MCF 10A (cell line): ENCODE data around the gene RAPGEF1. TPM values are rescaled to one million over a fixed set of nuclear protein-coding genes. Genes with fewer than 3 reads are reported as not detected.
"Not testable (repeated sequence)": the region's sequence is repeated elsewhere in the genome, so short reads cannot be mapped to it uniquely, and the experiment has no call there.

Source experiments
- BruUV-seq: library from RNA; stranded (reverse); fragments of 400-500 nt; replicated peaks from 2 replicates; lab custom pipeline; 2021; lab: Mats Ljungman, UMichigan
- CTCF ChIA-PET: fragments of 300-600 bp; sonication (Branson Sonifier 250); formaldehyde crosslinking; extraction: SDS; loops from one replicate; lab custom pipeline; 2021; ENCODE audit warnings: antibody characterized with exemption, inconsistent platforms; lab: Yijun Ruan, JAX
- POLR2A ChIA-PET: fragments of 300-600, 350-650 bp; sonication (Branson Sonifier 250); formaldehyde crosslinking; extraction: SDS; loops from one replicate; lab custom pipeline; 2020; ENCODE audit warnings: antibody characterized with exemption, inconsistent platforms; lab: Yijun Ruan, JAX
- DNase-seq: peaks from one replicate; pipeline ENCODE4 v3.0.0-alpha.2; 2018; ENCODE audit not compliant: unreplicated experiment
- H3K27ac Mint-ChIP-seq: one replicate; pipeline ENCODE4 v1.8.0; 2022; ENCODE audit warnings: mild to moderate bottlenecking, low read depth, mixed read lengths; ENCODE audit not compliant: unreplicated experiment
- H3K27me3 Mint-ChIP-seq: one replicate; pipeline ENCODE4 v1.8.0; 2022; ENCODE audit warnings: mixed read lengths; ENCODE audit not compliant: insufficient read depth, unreplicated experiment
- H3K36me3 Mint-ChIP-seq: one replicate; pipeline ENCODE4 v1.8.0; 2022; ENCODE audit warnings: mild to moderate bottlenecking, moderate library complexity, mixed read lengths; ENCODE audit not compliant: insufficient read depth, unreplicated experiment
- H3K4me1 Mint-ChIP-seq: one replicate; pipeline ENCODE4 v1.8.0; 2022; ENCODE audit warnings: mixed read lengths; ENCODE audit not compliant: insufficient read depth, unreplicated experiment
- H3K4me3 Mint-ChIP-seq: one replicate; pipeline ENCODE4 v1.8.0; 2022; ENCODE audit warnings: mild to moderate bottlenecking, moderate library complexity, mixed read lengths; ENCODE audit not compliant: unreplicated experiment
- H3K9me3 Mint-ChIP-seq: one replicate; pipeline ENCODE4 v1.8.0; 2022; ENCODE audit warnings: mixed read lengths; ENCODE audit not compliant: unreplicated experiment
- CTCF ChIP-seq: fragments of 200-600 bp; IDR thresholded peaks from one replicate; pipeline ENCODE4 v1.8.0; 2022; ENCODE audit warnings: antibody characterized with exemption, mild to moderate bottlenecking; ENCODE audit not compliant: unreplicated experiment
- intact Hi-C: fragments of 100-400 bp; cut with micrococcal nuclease; formaldehyde crosslinking; loops from 2 replicates; pipeline ENCODE4 v1.14.1; 2022
- total RNA-seq: library from RNA; stranded (reverse); gene quantifications from 2 replicates; pipeline ENCODE4 v1.2.3, GENCODE V29; 2022

The RAPGEF1 gene
- total RNA-seq, 1 experiment from 2014 or later, result 55.4 TPM

- BruUV-seq, result no TSS peak
- TF ChIP-seq CTCF, result no peak
- no peaks in the 10 kb centered on the region for H3K9me3 Mint-ChIP-seq
- peaks cover 17% of the 10 kb centered on the region for H3K4me1 Mint-ChIP-seq
- no peaks in the 10 kb centered on the region for H3K36me3 Mint-ChIP-seq
- no peak overlapping the region for H3K27ac Mint-ChIP-seq
- no peak for DNase-seq
- H3K4me3 Mint-ChIP-seq, result no peak overlapping the region
- intact Hi-C loops, result no loop called here
- ChIA-PET CTCF (interaction anchor here (0.9 to 1.4 kb wide), 2 partner anchors 14 to 23 kb away, joined by 3 to 6 read pairs; no protein-coding TSS in a partner anchor), POLR2A (interaction anchor here (1.5 to 6.7 kb wide), 9 partner anchors 12 to 48 kb away, joined by 4 to 72 read pairs (median 9); no protein-coding TSS in a partner anchor)
- no peaks in the 10 kb centered on the region for H3K27me3 Mint-ChIP-seq
These were observed 48.8 kb downstream of the RAPGEF1 start for GRCh38 chr9:131690941-131691573.

GRCh38 chr9:131690462-131690861 lies 49.4 kb downstream of the RAPGEF1 start:
- Mint-ChIP-seq H3K27ac (no peak overlapping the region), H3K4me1 (peaks cover 17% of the 10 kb centered on the region), H3K4me3 (no peak overlapping the region), H3K9me3 (no peaks in the 10 kb centered on the region), H3K27me3 (no peaks in the 10 kb centered on the region), H3K36me3 (no peaks in the 10 kb centered on the region)
- CTCF ChIA-PET, result no interaction called here
- no TSS peak for BruUV-seq
- POLR2A ChIA-PET, result interaction anchor here (4.1 kb wide), 1 partner anchor 12 kb away, joined by 21 read pairs; no protein-coding TSS in a partner anchor
- no peak for TF ChIP-seq CTCF
- DNase-seq, result no peak
- intact Hi-C loops, result no loop called here

- CTCF ChIA-PET, result interaction anchor here (1.4 kb wide), 1 partner anchor 11 kb away, joined by 4 read pairs; no protein-coding TSS in a partner anchor
- BruUV-seq, result no TSS peak
- H3K36me3 Mint-ChIP-seq, result no peaks in the 10 kb centered on the region
- TF ChIP-seq CTCF, result no peak
- H3K4me1 Mint-ChIP-seq, result peaks cover 11% of the 10 kb centered on the region
- no peak overlapping the region for H3K4me3 Mint-ChIP-seq
- DNase-seq, result no peak
- no peaks in the 10 kb centered on the region for H3K27me3 Mint-ChIP-seq
- POLR2A ChIA-PET, result interaction anchor here (1.1 to 4.1 kb wide), 2 partner anchors 10 to 26 kb away, joined by 3 to 21 read pairs; no protein-coding TSS in a partner anchor
- H3K27ac Mint-ChIP-seq, result no peak overlapping the region
- intact Hi-C loops, result no loop called here
- no peaks in the 10 kb centered on the region for H3K9me3 Mint-ChIP-seq
These were observed 51.5 kb downstream of the RAPGEF1 start for GRCh38 chr9:131688377-131688776.

- H3K27ac Mint-ChIP-seq, result no peak overlapping the region
- H3K9me3 Mint-ChIP-seq, result no peaks in the 10 kb centered on the region
- POLR2A ChIA-PET, result interaction anchor here (1.5 kb wide), 1 partner anchor 46 kb away, joined by 3 read pairs; no protein-coding TSS in a partner anchor
- H3K36me3 Mint-ChIP-seq, result no peaks in the 10 kb centered on the region
- DNase-seq, result no peak
- H3K27me3 Mint-ChIP-seq, result no peaks in the 10 kb centered on the region
- intact Hi-C loops, result no loop called here
- no peak overlapping the region for H3K4me3 Mint-ChIP-seq
- TF ChIP-seq CTCF, result no peak
- CTCF ChIA-PET, result interaction anchor here (0.5 kb wide), 1 partner anchor 62 kb away, joined by 3 read pairs; no protein-coding TSS in a partner anchor
- no peaks in the 10 kb centered on the region for H3K4me1 Mint-ChIP-seq
- no TSS peak for BruUV-seq
These were observed 53.8 kb downstream of the RAPGEF1 start for GRCh38 chr9:131685753-131686706.

GRCh38 chr9:131683094-131683493 lies 56.8 kb downstream of the RAPGEF1 start:
- H3K27me3 Mint-ChIP-seq, BruUV-seq, DNase-seq, H3K27ac Mint-ChIP-seq, H3K9me3 Mint-ChIP-seq, H3K36me3 Mint-ChIP-seq, H3K4me3 Mint-ChIP-seq, intact Hi-C loops: not testable (repeated sequence)
- CTCF ChIA-PET, result interaction anchor here (2.5 kb wide), 1 partner anchor 55 kb away, joined by 6 read pairs; no protein-coding TSS in a partner anchor
- H3K4me1 Mint-ChIP-seq, result peaks cover 16% of the 10 kb centered on the region
- POLR2A ChIA-PET, result interaction anchor here (0.6 to 1.9 kb wide), 2 partner anchors 9 to 16 kb away, joined by 3 to 8 read pairs; no protein-coding TSS in a partner anchor
